Retinal pigment epithelial cell (primary cell): Measurements from ENCODE around the gene SYNE3.

ENCODE experiments used
- DNase-seq: peaks from one replicate; pipeline ENCODE4 v3.0.0-alpha.2; 2010; ENCODE audit warnings: low read depth
- H3K4me3 ChIP-seq: 2 replicates; pipeline ENCODE4 v1.5.1; 2011; ENCODE audit warnings: mild to moderate bottlenecking, low read length, control low read depth, moderate library complexity
- TF ChIP-seq, protein P1 (sequence below): conservative IDR thresholded peaks from 2 replicates; pipeline ENCODE4 v1.5.1; 2011; ENCODE audit warnings: low read depth, low read length, control low read depth, inconsistent platforms

Gene SYNE3

DNA sequence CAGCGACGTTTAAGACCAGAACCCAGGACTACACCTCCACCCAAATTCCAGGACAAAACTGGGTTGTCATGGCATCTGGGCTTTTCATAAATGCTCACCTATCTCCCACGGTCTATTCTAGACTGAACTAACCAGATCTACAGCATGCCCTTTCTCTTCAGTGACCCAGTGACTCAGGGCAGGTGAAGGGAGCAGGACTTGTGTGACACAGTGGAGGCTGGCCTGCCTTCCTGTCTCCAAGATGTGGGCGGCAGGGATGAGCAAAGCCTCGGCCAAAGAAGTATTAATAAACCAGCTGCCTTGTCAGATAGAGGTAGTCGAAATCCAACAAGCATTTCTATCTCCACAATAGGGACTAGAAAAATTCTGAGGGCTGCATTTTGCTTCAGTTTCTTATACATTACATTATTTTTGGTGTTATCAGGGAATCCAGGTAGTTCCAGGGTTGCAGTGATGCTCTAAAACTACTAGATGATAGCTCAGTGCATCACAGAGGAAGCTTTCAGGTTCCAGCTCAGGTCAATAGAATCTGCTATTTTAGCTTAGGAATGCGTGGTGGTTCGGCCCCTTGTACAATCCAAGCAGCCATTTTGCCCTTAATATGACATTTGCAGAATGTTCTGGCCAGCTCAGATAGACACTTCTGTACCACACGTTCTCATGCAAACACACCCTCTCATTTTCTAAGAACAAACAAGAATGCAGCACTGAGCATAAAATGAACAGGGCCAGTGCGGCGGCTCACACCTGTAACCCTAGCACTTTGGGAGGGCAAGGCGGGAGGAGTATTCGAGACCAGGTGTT lies 14.2 kb upstream of the SYNE3 start:
- H3K4me3 ChIP-seq = no peak overlapping the region
- no peak for DNase-seq
- TF ChIP-seq, protein P1, sequence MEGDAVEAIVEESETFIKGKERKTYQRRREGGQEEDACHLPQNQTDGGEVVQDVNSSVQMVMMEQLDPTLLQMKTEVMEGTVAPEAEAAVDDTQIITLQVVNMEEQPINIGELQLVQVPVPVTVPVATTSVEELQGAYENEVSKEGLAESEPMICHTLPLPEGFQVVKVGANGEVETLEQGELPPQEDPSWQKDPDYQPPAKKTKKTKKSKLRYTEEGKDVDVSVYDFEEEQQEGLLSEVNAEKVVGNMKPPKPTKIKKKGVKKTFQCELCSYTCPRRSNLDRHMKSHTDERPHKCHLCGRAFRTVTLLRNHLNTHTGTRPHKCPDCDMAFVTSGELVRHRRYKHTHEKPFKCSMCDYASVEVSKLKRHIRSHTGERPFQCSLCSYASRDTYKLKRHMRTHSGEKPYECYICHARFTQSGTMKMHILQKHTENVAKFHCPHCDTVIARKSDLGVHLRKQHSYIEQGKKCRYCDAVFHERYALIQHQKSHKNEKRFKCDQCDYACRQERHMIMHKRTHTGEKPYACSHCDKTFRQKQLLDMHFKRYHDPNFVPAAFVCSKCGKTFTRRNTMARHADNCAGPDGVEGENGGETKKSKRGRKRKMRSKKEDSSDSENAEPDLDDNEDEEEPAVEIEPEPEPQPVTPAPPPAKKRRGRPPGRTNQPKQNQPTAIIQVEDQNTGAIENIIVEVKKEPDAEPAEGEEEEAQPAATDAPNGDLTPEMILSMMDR = no peak

DNA sequence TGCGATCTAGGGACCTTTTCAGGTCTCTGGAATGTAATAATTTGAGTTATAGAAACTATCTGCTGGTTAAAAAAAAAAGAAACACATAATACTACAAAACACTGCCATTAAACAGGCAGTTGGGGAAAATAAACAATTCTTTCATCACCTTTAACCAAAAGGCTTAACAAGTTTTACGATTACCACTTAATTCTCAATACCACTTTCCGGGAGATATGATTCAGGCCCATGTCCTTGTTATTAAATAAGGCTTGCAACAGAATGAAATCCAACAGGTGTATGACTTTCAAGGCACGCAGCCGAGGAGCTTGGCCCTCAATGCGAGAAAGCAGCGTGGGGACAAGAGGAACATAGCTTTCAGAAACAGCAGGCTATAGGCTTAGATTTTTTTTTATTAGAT lies 12.8 kb upstream of the SYNE3 start:
- DNase-seq = no peak
- H3K4me3 ChIP-seq = no peak overlapping the region
- TF ChIP-seq, protein P1 = no peak

DNA sequence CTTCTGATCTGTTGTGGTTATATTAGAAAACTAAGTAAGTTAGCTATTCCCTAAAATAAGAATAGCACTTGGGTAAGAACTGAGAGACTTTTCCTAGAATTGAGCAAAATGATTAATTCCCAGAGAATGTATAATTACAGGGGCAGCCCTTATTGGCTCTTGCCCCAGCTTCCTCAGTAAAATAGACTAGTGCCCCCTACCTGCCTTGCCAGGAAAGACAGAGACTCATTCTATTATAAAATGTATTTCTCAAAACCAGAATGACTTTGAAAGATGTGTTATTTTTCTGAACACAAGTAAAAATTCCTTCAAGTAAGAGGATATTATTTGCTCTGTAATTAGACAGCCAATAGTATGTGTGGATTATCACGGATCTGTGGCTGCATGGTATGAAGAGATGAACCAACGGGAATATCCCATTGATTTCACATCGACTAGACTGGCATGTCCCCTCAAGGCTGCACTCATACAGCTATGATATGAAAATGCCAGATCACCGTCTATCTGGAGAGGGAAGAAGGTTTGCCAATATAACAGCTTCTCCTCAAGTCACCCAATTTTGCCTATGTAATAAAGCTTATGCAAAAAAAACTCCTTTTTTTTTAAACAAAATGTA lies 11.0 kb upstream of the SYNE3 start:
- DNase-seq = no peak
- TF ChIP-seq, protein P1 = peak; percentile 81
- H3K4me3 ChIP-seq = no peak overlapping the region

DNA sequence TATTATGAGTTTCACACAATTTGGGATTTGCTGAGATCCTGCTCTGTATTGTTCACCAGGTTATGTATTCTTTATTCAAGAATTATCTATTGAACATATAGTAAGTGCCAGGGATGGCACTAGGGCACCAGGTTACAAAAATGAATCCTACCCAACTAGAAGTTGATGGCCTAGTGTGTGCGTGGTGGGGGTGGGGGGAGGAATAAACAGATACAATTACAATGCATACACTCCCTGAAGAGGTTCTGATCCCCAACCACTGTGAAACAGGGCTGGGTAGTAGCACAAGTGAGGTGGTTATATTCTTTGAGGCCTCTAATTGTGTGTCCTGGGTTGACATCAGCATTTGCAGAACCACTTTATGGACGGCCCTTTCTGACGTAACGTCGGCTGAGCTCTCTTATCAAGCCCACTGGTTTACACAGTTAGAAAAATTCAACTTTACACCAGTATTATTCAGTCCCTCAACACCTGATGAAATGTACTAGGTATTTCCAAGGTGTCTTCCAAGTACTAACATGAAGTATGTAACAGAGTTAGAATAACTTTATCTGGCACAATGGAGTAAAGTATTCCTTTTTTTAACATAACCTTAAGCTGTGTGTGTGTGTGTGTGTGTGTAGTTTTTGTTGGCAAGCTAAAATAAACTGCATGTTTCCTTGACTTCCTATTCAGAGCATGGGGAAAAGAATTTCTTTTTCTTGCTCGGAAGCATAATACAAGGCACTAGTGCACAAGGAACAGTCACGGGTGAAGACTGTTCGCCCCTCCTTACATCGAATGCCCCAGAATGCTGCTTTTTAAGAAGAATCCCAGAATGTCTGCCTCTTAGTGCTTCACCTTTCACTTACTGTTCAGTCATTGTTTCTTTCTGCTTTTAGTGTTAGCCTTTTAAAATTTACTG lies 10.3 kb upstream of the SYNE3 start:
- TF ChIP-seq, protein P1 = no peak
- H3K4me3 ChIP-seq = no peak overlapping the region
- no peak for DNase-seq

DNA sequence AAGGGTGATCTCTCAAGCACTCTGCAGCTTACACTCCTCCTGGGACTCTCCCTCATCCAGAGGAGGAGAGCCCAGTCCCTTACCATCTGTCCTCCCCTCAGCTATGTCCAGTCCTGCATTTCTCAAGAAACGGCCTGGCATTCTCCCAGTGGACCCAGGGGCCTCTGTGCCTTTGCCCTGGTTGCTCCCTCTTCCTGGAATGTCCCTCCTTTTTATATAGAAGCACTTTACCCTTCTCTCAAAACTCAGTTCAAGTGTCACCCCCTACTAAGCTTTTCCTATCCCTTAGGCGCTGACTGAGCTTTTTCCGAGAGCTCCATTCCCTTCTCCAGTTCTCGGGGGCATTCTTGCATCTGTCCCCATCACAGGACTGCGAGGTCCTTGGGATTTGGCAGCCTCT lies 9.5 kb upstream of the SYNE3 start:
- TF ChIP-seq, protein P1 = no peak
- no peak overlapping the region for H3K4me3 ChIP-seq
- no peak for DNase-seq

DNA sequence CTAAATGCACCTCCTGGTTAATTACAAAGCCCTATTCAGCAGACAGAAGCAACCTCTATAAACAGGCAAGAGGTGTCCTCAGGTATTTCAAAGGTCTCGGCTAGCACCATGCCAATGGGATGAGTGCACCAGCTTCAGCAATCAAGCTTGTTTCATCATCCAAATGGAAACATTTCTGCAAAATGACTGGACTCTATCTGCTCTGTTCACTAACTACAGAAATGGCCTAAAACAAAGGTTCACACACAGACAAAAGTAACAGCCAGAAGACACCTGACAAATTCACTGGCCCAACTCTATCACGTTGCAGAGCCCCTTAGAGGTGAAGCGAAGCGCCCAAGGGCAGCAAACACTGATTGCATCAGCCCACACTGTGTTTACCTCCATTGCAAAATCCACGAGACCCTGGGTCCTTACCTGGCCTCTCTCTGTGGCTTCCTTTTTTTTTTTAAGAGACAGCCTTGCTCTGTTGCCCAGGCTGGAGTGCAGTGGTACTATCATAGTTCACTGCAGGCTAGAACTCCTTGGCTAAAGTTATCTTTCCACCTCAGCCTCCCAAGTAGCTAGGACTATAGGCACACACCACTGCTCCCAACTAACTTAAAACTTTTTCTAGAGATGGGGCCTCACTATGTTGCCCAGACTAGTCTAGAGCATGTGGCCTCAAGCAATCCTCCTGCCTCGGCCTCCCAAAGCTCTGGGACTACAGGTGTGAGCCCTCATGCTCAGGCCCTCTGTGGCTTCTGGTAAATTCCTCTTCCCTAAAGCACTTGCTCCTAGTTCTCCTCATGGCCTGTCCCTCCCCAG lies 8.5 kb upstream of the SYNE3 start:
- TF ChIP-seq, protein P1 = no peak
- H3K4me3 ChIP-seq = no peak overlapping the region
- no peak for DNase-seq
